K562 (cell line): ENCODE results near the gene NCOA3. TPM values are rescaled to one million over a fixed set of nuclear protein-coding genes. Genes with fewer than 3 reads are reported as not detected.

Source experiments
- ATAC-seq: fragments of 200-7000 bp; cut with Tn5 transposase; 3 replicates; pipeline ENCODE4 v1.9.1; 2020; ENCODE audit warnings: moderate library complexity
- BruUV-seq: library from RNA; stranded (reverse); fragments of 400-500 nt; replicated peaks from 2 replicates; lab custom pipeline; 2021; lab: Mats Ljungman, UMichigan
- CTCF ChIA-PET: fragments of 300-600 bp; formaldehyde crosslinking; extraction: SDS; loops from one replicate; lab custom pipeline; 2021; ENCODE audit warnings: low intra/inter-chr PET ratio; lab: Yijun Ruan, JAX
- POLR2A ChIA-PET: fragments of 300-600, 350-650 bp; sonication (Branson Sonifier 250); formaldehyde crosslinking; extraction: SDS; loops from one replicate; lab custom pipeline; 2021; ENCODE audit warnings: antibody characterized with exemption, inconsistent platforms; lab: Yijun Ruan, JAX
- DNase-seq, 4 experiments: peaks; one replicate each; pipeline versions ENCODE4 v3.0.0 to v3.0.0-alpha.2; 2011 to 2018; ENCODE audit warnings: low spot score in 3 of 4, mixed read lengths in 3 of 4; ENCODE audit errors: extremely low read depth in 1 of 4
- FAIRE-seq: peaks from 2 replicates; lab custom pipeline; 2011; peaks lifted over from hg19 to GRCh38; lab: Jason Lieb, UNC
- H2AFZ ChIP-seq: 2 replicates; pipeline ENCODE4 v1.6.0; 2011; ENCODE audit warnings: low read depth, low read length, control low read depth, inconsistent platforms
- H3K27ac ChIP-seq: fragments of 200-600 bp; 3 replicates; pipeline ENCODE4 v1.8.0; 2011; ENCODE audit warnings: low read depth, mild to moderate bottlenecking, control low read depth, inconsistent platforms, low read length, moderate library complexity, mixed read lengths; ENCODE audit errors: extremely low read depth
- H3K27me3 ChIP-seq, 2 experiments: fragments of 300-600 bp in 1 of 2; 2 replicates in 1 of 2; 3 replicates in 1 of 2; pipeline versions ENCODE4 v1.6.0 to v1.8.0; 2011; ENCODE audit warnings: inconsistent platforms in 2 of 2, low read length in 2 of 2, mild to moderate bottlenecking in 1 of 2, mixed read lengths in 1 of 2, moderate library complexity in 1 of 2; ENCODE audit not compliant: control insufficient read depth in 2 of 2, insufficient read depth in 2 of 2
- H3K36me3 ChIP-seq: fragments of 300-600 bp; 3 replicates; pipeline ENCODE4 v1.8.0; 2011; ENCODE audit warnings: mild to moderate bottlenecking, low read length, inconsistent platforms; ENCODE audit not compliant: control insufficient read depth, insufficient read depth
- H3K4me1 ChIP-seq, 2 experiments: fragments of 200-600 bp in 1 of 2; replicated peaks in 1 of 2; 2 replicates in 1 of 2; 3 replicates in 1 of 2; pipeline versions ENCODE4 v1.5.1 to v1.8.0; 2011; ENCODE audit warnings: inconsistent platforms in 2 of 2, low read length in 2 of 2, mild to moderate bottlenecking in 1 of 2, mixed read lengths in 1 of 2, moderate library complexity in 1 of 2; ENCODE audit not compliant: control insufficient read depth in 2 of 2, insufficient read depth in 2 of 2
- H3K4me2 ChIP-seq: 2 replicates; pipeline ENCODE4 v1.6.1; 2011; ENCODE audit warnings: low read length, control low read depth, inconsistent platforms, mixed read lengths; ENCODE audit not compliant: insufficient read depth
- H3K4me3 ChIP-seq: fragments of 200-600 bp; sonication (generic), shearing (Covaris generic); 2 replicates; pipeline ENCODE4 v1.5.1; 2016; ENCODE audit warnings: control low read depth, inconsistent platforms
- H3K79me2 ChIP-seq: fragments of 200-600 bp; 3 replicates; pipeline ENCODE4 v1.8.0; 2011; ENCODE audit warnings: low read length, inconsistent platforms; ENCODE audit not compliant: control insufficient read depth, insufficient read depth
- H3K9ac ChIP-seq, 2 experiments: 2 replicates each; pipeline versions ENCODE4 v1.6.0 to v1.6.1; 2011; ENCODE audit warnings: low read depth in 2 of 2, low read length in 2 of 2, control low read depth in 1 of 2, inconsistent platforms in 1 of 2, mild to moderate bottlenecking in 1 of 2, mixed read lengths in 1 of 2; ENCODE audit not compliant: insufficient read depth in 1 of 2
- H3K9me1 ChIP-seq: one replicate; pipeline ENCODE4 v1.6.0; 2011; ENCODE audit warnings: inconsistent platforms, mild to moderate bottlenecking, low read length, moderate library complexity; ENCODE audit not compliant: control insufficient read depth, insufficient read depth
- H3K9me3 ChIP-seq: replicated peaks from 2 replicates; pipeline ENCODE4 v1.5.1; 2011; ENCODE audit warnings: low read depth, low read length, inconsistent platforms; ENCODE audit not compliant: control insufficient read depth, insufficient read depth
- H4K20me1 ChIP-seq: replicated peaks from 2 replicates; pipeline ENCODE4 v1.6.1; 2011; ENCODE audit warnings: low read length, inconsistent platforms, mixed read lengths; ENCODE audit not compliant: control insufficient read depth, insufficient read depth
- EWSR1 ChIP-seq: fragments of 450-650 bp; IDR thresholded peaks from 2 replicates; pipeline ENCODE4 v1.6.1; 2018; ENCODE audit warnings: borderline replicate concordance, mild to moderate bottlenecking, low read depth, moderate library complexity; ENCODE audit not compliant: partially characterized antibody
- MTA1 ChIP-seq: fragments of 450-650 bp; IDR thresholded peaks from 2 replicates; pipeline ENCODE4 v1.6.1; 2017; ENCODE audit warnings: borderline replicate concordance
- NR2C2 ChIP-seq, 2 experiments: fragments of 200-800 bp in 1 of 2; sonication (Bioruptor generic) in 1 of 2; sonication (generic) in 1 of 2; formaldehyde crosslinking in 1 of 2; IDR thresholded peaks; 2 replicates each; pipeline versions ENCODE4 v1.6.1 to v1.8.0; 2016 to 2022; ENCODE audit warnings: mild to moderate bottlenecking in 1 of 2, missing compliant biosample characterization in 1 of 2, missing genetic modification characterization in 1 of 2, missing genetic modification reagents in 1 of 2
- PHF8 ChIP-seq: fragments of 200-600 bp; sonication (generic); IDR thresholded peaks from 2 replicates; pipeline ENCODE4 v1.6.1; 2012; ENCODE audit warnings: mixed run types, mild to moderate bottlenecking, inconsistent platforms, low read length, moderate library complexity, borderline replicate concordance
- in situ Hi-C: fragments of 300-500 bp; cut with MboI; formaldehyde crosslinking; loops from 4 replicates; pipeline ENCODE4 v1.15.0; 2018; ENCODE audit warnings: inconsistent platforms, mixed read lengths
- intact Hi-C: fragments of 100-400 bp; cut with micrococcal nuclease; formaldehyde crosslinking; loops from 2 replicates; pipeline ENCODE4 v1.14.2; 2022
- polyA plus RNA-seq, 8 experiments: library from polyadenylated mRNA; depleted of rRNA in 4 of 8; stranded (reverse) in 5 of 8; unstranded in 3 of 8; fragments of >200 nt; fragmentation: Nextera tagmentation in 2 of 8; fragmentation: Illumina TruSeq in 1 of 8; extraction: Ambion mirVana in 2 of 8; extraction: Trizol in 1 of 8; gene quantifications; 2 replicates each; pipeline versions ENCODE4 v1.2.1 to v1.2.3, GENCODE V29; 2011 to 2014; ENCODE audit warnings: inconsistent platforms in 1 of 8, missing spikeins in 1 of 8
- total RNA-seq, 7 experiments: library from RNA; depleted of rRNA in 6 of 7; stranded (reverse); fragments of >200 nt in 6 of 7; fragmentation: Illumina TruSeq in 2 of 7; extraction: Trizol in 2 of 7; gene quantifications; 2 replicates each; pipeline versions ENCODE4 v1.2.1 to v1.2.3, GENCODE V29; 2011 to 2021; ENCODE audit warnings: low replicate concordance in 1 of 7
- TF ChIP-seq, protein P1 (sequence below), 3 experiments: fragments of 200-800 bp in 1 of 3; fragments of 250-450 bp in 1 of 3; fragments of 450-650 bp in 1 of 3; sonication (Bioruptor Pico) in 1 of 3; sonication (Bioruptor generic) in 1 of 3; formaldehyde crosslinking in 1 of 3; IDR thresholded peaks; 2 replicates each; pipeline versions ENCODE4 v1.6.1 to v1.8.0; 2016 to 2022; ENCODE audit warnings: mild to moderate bottlenecking in 2 of 3, missing genetic modification characterization in 2 of 3, missing compliant biosample characterization in 1 of 3, moderate library complexity in 1 of 3

NCOA3 gene
- total and polyA plus RNA-seq, 9 of the 15 experiments (the other 6 are each of a cell fraction or from before 2014, with no cell fraction given): 3.2 to 24.3 (median 14.4) TPM

DNA sequence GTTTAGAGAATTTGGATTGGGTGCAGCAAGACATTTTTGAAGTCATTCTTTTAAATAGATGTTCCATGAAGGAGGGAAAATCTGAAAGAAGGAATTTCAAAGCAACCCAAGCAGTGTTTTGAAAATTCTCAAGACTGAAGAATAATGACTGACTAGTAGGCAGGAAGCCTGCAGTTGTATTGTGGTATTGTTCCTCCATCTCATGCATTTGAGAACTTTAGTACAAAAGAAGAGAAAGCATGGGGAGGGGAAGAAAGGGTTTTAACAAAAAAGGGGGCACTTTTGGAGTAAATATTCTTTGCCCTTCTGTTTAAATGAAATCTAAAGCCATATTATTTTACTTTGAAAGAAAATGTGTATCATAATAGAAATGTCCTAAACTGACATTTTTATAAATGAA lies 6.6 kb downstream of the NCOA3 start:
- FAIRE-seq (no peak), ATAC-seq (no peak), DNase-seq (no peak)
- ChIA-PET POLR2A (interaction anchor here (0.8 to 1.6 kb wide), 3 partner anchors 9 to 31 kb away, joined by 3 to 5 read pairs (median 4); no protein-coding TSS in a partner anchor), CTCF (no interaction called here)
- H3K79me2 ChIP-seq: peaks cover 93% of the 10 kb centered on the region
- no peaks in the 10 kb centered on the region for H3K9me1 ChIP-seq
- in situ Hi-C loops: loop anchor here (10.0 kb wide), 1 partner anchor 117 kb away; no protein-coding TSS in a partner anchor
- peaks cover under 1 to 8% of the 10 kb centered on the region in 2 experiments; a peak in 1 of 5 replicates for H3K4me1 ChIP-seq
- no peak overlapping the region for H3K27ac ChIP-seq
- H4K20me1 ChIP-seq: no peaks in the 10 kb centered on the region
- TF ChIP-seq, protein P1, sequence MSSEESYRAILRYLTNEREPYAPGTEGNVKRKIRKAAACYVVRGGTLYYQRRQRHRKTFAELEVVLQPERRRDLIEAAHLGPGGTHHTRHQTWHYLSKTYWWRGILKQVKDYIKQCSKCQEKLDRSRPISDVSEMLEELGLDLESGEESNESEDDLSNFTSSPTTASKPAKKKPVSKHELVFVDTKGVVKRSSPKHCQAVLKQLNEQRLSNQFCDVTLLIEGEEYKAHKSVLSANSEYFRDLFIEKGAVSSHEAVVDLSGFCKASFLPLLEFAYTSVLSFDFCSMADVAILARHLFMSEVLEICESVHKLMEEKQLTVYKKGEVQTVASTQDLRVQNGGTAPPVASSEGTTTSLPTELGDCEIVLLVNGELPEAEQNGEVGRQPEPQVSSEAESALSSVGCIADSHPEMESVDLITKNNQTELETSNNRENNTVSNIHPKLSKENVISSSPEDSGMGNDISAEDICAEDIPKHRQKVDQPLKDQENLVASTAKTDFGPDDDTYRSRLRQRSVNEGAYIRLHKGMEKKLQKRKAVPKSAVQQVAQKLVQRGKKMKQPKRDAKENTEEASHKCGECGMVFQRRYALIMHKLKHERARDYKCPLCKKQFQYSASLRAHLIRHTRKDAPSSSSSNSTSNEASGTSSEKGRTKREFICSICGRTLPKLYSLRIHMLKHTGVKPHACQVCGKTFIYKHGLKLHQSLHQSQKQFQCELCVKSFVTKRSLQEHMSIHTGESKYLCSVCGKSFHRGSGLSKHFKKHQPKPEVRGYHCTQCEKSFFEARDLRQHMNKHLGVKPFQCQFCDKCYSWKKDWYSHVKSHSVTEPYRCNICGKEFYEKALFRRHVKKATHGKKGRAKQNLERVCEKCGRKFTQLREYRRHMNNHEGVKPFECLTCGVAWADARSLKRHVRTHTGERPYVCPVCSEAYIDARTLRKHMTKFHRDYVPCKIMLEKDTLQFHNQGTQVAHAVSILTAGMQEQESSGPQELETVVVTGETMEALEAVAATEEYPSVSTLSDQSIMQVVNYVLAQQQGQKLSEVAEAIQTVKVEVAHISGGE (CRISPR knock-in tag; IDR thresholded peaks at IDR 0.05): peak in 1 of 3 experiments; percentile 77; a peak in 1 of 6 replicates
- no peak for TF ChIP-seq NR2C2 (CRISPR knock-in tag; IDR thresholded peaks at IDR 0.05)
- no peak for TF ChIP-seq NR2C2 (tag; IDR thresholded peaks at IDR 0.05)
- TF ChIP-seq MTA1: no peak
- TF ChIP-seq EWSR1: peak; percentile 83
- TF ChIP-seq PHF8: no peak
- H3K9ac ChIP-seq: no peak overlapping the region
- H3K27me3 ChIP-seq: no peaks in the 10 kb centered on the region
- no TSS peak for BruUV-seq
- no peak overlapping the region for H3K4me3 ChIP-seq
- no peak overlapping the region for H3K4me2 ChIP-seq
- H3K9me3 ChIP-seq: no peaks in the 10 kb centered on the region
- peaks cover 4% of the 10 kb centered on the region; the same call in 1 of the 3 replicates for H3K36me3 ChIP-seq
- no peak overlapping the region for H2AFZ ChIP-seq
- intact Hi-C loops: no loop called here
